Tibial artery (tissue), 4 donors: ENCODE data around the gene ALMS1.
"Not testable (repeated sequence)": the region's sequence is repeated elsewhere in the genome, so short reads cannot be mapped to it uniquely, and the experiment has no call there.

Source experiments
- DNase-seq, 2 donors: peaks; one replicate each; pipeline ENCODE4 v3.0.0-alpha.2; 2019
- H3K27ac ChIP-seq, 2 donors: fragments of 200-600 bp; sonication (generic) in 1 of 2; 1 replicate in 1 of 2; 2 replicates in 1 of 2; pipeline ENCODE4 v1.5.1; 2018 to 2019; ENCODE audit warnings: mild to moderate bottlenecking in 1 of 2
- H3K27me3 ChIP-seq, 2 donors: fragments of 200-600 bp; sonication (generic) in 1 of 2; one replicate each; pipeline versions ENCODE4 v1.5.1 to v1.6.0; 2016 to 2019
- H3K36me3 ChIP-seq, 3 donors: fragments of 200-600 bp; sonication (generic) in 2 of 3; one replicate each; pipeline ENCODE4 v1.5.1; 2016 to 2019; ENCODE audit warnings: mild to moderate bottlenecking in 2 of 3
- H3K4me1 ChIP-seq, 4 donors: fragments of 200-600 bp; sonication (generic) in 2 of 4; 1 replicate in 3 of 4; 2 replicates in 1 of 4; pipeline ENCODE4 v1.5.1; 2016 to 2019
- H3K4me3 ChIP-seq, 2 donors: fragments of 200-600 bp; sonication (generic) in 1 of 2; 1 replicate in 1 of 2; 2 replicates in 1 of 2; pipeline ENCODE4 v1.5.1; 2018 to 2019; ENCODE audit warnings: mild to moderate bottlenecking in 2 of 2
- H3K9me3 ChIP-seq, 3 donors: fragments of 200-600 bp; sonication (generic) in 1 of 3; one replicate each; pipeline ENCODE4 v1.5.1; 2016 to 2019
- CTCF ChIP-seq, 2 experiments: fragments of 200-600 bp in 1 of 2; fragments of 450-650 bp in 1 of 2; IDR thresholded peaks; one replicate each; pipeline ENCODE4 v1.5.1; 2017 to 2019; ENCODE audit warnings: antibody characterized with exemption in 2 of 2, mild to moderate bottlenecking in 1 of 2, moderate library complexity in 1 of 2
- intact Hi-C: fragments of 100-400 bp; cut with DNase I; formaldehyde crosslinking; loops from one replicate; pipeline ENCODE4 v1.15.0; 2023; ENCODE audit warnings: low total_unique reads

Gene ALMS1

GRCh38 chr2:73385504-73386341, at the start of gene ALMS1:
TSS of gene ALMS1 (plus strand) at chr2:73385836. CDS start at chr2:73385869, 33 bp downstream.
- intact Hi-C loops = loop anchor here (10.0 kb wide), 1 partner anchor 151 kb away; the partner anchor contains the start of genes CCT7 and PRADC1

DNA sequence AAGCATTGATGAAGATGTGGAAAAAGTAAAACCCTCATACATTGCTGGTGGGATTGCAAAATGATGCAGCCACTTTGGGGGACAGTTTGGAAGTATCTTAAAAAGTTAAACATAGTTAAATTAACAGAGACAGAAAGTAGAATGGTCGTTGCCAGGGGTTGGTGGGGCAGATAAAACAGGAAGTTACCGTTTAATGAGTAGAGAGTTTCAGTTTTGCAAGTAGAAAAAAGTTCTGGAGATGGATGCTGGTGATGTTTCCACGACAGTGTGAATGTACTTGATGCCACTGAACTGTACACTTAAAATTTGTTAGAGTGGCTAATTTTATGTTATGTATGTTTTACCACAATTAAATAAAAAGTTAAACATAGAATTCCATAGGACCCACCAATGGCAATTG, 47.8 kb upstream of the ALMS1 start:
- DNase-seq = no peak
- Histone ChIP-seq H3K27me3 (no peaks in the 10 kb centered on the region), H3K36me3 (no peaks in the 10 kb centered on the region), H3K27ac (no peak overlapping the region), H3K4me3 (no peak overlapping the region), H3K4me1 (no peaks in the 10 kb centered on the region), H3K9me3 (peaks cover 3 to 6% (median 5%) of the 10 kb centered on the region in 3 donors)
- intact Hi-C loops = no loop called here
- no peak for TF ChIP-seq CTCF (IDR thresholded peaks at IDR 0.05)

More at GRCh38 chr2:73385504-73386341, at the start of gene ALMS1:
- H3K27me3 ChIP-seq = no peaks in the 10 kb centered on the region
- no peaks in the 10 kb centered on the region for H3K36me3 ChIP-seq
- H3K27ac ChIP-seq = peak within 1 kb of the TSS; percentile 86 to 93
- no peaks in the 10 kb centered on the region for H3K9me3 ChIP-seq
- peak within 1 kb of the TSS; percentile 78 to 81 for H3K4me3 ChIP-seq
- H3K4me1 ChIP-seq = peaks cover 0 to 20% (median 10%) of the 10 kb centered on the region in 4 donors
- peak; percentile 27 to 37 for TF ChIP-seq CTCF (IDR thresholded peaks at IDR 0.05)
- DNase-seq = peak; percentile 91 to 94

DNA sequence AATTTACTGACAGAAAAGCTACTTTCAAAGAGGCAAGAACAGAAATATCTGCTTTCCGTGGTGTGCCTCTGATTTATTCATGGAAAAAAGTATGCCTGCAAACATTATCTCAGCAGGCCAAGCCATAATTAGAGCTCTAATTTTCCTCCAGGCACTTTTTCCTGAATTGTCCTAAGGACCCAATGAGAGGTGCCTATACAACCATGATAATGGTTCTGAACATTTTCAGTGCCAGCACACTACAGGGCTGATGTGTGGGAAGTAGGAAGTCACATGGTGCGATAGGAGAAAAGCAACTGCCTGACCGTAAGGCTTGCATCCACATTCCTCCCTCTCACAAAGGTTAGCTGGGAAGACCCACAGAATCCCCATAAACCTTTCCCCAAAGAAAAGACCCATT, 46.4 kb upstream of the ALMS1 start:
- Histone ChIP-seq H3K36me3 (no peaks in the 10 kb centered on the region), H3K4me3 (no peak overlapping the region), H3K9me3 (peaks cover 3 to 6% (median 5%) of the 10 kb centered on the region in 3 donors), H3K27ac (no peak overlapping the region), H3K27me3 (no peaks in the 10 kb centered on the region), H3K4me1 (no peaks in the 10 kb centered on the region)
- intact Hi-C loops = no loop called here
- DNase-seq = no peak
- TF ChIP-seq CTCF (IDR thresholded peaks at IDR 0.05) = no peak

- no peak for TF ChIP-seq CTCF (IDR thresholded peaks at IDR 0.05)
- H3K27ac ChIP-seq = no peak overlapping the region
- no peaks in the 10 kb centered on the region for H3K9me3 ChIP-seq
- intact Hi-C loops = no loop called here
- no peaks in the 10 kb centered on the region for H3K27me3 ChIP-seq
- no peaks in the 10 kb centered on the region for H3K36me3 ChIP-seq
- no peaks in the 10 kb centered on the region for H3K4me1 ChIP-seq
- no peak for DNase-seq
- H3K4me3 ChIP-seq = no peak overlapping the region
These were observed 44.6 kb upstream of the ALMS1 start for GRCh38 chr2:73341039-73341438.

GRCh38 chr2:73343992-73344391, 41.6 kb upstream of the ALMS1 start:
- TF ChIP-seq CTCF (IDR thresholded peaks at IDR 0.05) = no peak
- H3K27me3 ChIP-seq = no peaks in the 10 kb centered on the region
- H3K4me3 ChIP-seq = no peak overlapping the region
- H3K4me1 ChIP-seq = no peaks in the 10 kb centered on the region
- H3K9me3 ChIP-seq = no peaks in the 10 kb centered on the region
- DNase-seq = no peak
- H3K36me3 ChIP-seq = no peaks in the 10 kb centered on the region
- H3K27ac ChIP-seq = no peak overlapping the region
- intact Hi-C loops = no loop called here

DNA sequence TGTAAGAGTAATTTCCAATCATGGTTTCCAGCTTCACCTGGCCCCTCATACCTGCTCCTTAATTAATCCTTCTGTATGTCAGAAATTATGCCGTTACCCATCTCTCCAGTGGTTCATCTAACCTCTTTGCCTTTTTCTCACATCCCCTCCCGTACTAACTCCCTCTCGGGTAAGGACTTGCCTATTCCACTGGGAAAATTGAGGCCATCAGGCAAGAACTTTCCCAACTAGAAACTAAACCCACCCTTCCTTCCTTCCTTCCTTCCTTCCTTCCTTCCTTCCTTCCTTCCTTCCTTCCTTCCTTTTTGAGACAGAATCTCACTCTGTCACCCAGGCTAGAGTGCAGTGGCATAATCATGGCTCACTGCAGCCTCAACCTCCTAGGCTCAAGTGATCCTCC, 40.9 kb upstream of the ALMS1 start:
- intact Hi-C loops, H3K9me3 ChIP-seq, H3K27me3 ChIP-seq, DNase-seq, H3K27ac ChIP-seq, H3K36me3 ChIP-seq, H3K4me3 ChIP-seq, H3K4me1 ChIP-seq: not testable (repeated sequence)
